Measurements from ENCODE around the gene BTNL8.

- no peak for TF ChIP-seq POLR2AphosphoS5 (IDR thresholded peaks at IDR 0.05; ENCODE audit: low read depth, low read length)
- no peak for TF ChIP-seq POLR2A (IDR thresholded peaks at IDR 0.05; ENCODE audit: insufficient read depth in 1 of 2, low read depth in 2 of 2, low read length in 2 of 2)
- no peak for TF ChIP-seq CTCF (CRISPR knock-in tag; IDR thresholded peaks at IDR 0.05)
- TF ChIP-seq ZNF138 (CRISPR knock-in tag; IDR thresholded peaks at IDR 0.05; ENCODE audit: low read depth), result no peak
- no peak for TF ChIP-seq CHCHD3 (CRISPR knock-in tag; IDR thresholded peaks at IDR 0.05)
- no peak for TF ChIP-seq ZNF549 (CRISPR knock-in tag; IDR thresholded peaks at IDR 0.05)
- TF ChIP-seq SCMH1 (CRISPR knock-in tag; IDR thresholded peaks at IDR 0.05; ENCODE audit: borderline replicate concordance), result no peak
- no peak for TF ChIP-seq ZBTB7B (CRISPR knock-in tag; IDR thresholded peaks at IDR 0.05)
- no peak for TF ChIP-seq FOXK2 (IDR thresholded peaks at IDR 0.05)
- no peak for TF ChIP-seq ZNF512 (CRISPR knock-in tag; IDR thresholded peaks at IDR 0.05)
- TF ChIP-seq GABPB1 (CRISPR knock-in tag; IDR thresholded peaks at IDR 0.05), result no peak
- TF ChIP-seq GTF2F1 (IDR thresholded peaks at IDR 0.05; ENCODE audit: low read length), result no peak
- no peak for TF ChIP-seq ZNF383 (CRISPR knock-in tag; IDR thresholded peaks at IDR 0.05; ENCODE audit: borderline replicate concordance)
- no peak for TF ChIP-seq ATF6 (CRISPR knock-in tag; conservative IDR thresholded peaks at IDR 0.05)
Observed at GRCh38 chr5:180858586-180858985, 40.4 kb upstream of the BTNL8 start.

Data from HepG2 (cell line).